HG03457 (cell line): Measurements from ENCODE around the gene FAM221B.

ENCODE experiments used
- ATAC-seq: cut with Tn5 transposase; IDR thresholded peaks from one replicate; pipeline ENCODE4 v1.9.1; 2021; ENCODE audit warnings: moderate number of reproducible peaks; ENCODE audit not compliant: unreplicated experiment

FAM221B gene

GRCh38 chr9:35828716-35829083, at the start of gene FAM221B:
TSS of gene FAM221B (minus strand) at chr9:35828732. CDS start at chr9:35826161, 2,571 bp downstream.
- no peak for ATAC-seq

- no peak for ATAC-seq
Measured at GRCh38 chr9:35872505-35872904, 44.0 kb upstream of the FAM221B start.

GRCh38 chr9:35871545-35871944, 43.0 kb upstream of the FAM221B start:
- ATAC-seq: no peak

GRCh38 chr9:35870351-35870923, 41.9 kb upstream of the FAM221B start, which contains the start of gene OR13J1:
TSS of gene OR13J1 (minus strand) at chr9:35870401. CDS start at chr9:35870401, 0 bp downstream.
- ATAC-seq: no peak

- no peak for ATAC-seq
Measured at GRCh38 chr9:35869621-35870216, 41.2 kb upstream of the FAM221B start.

GRCh38 chr9:35868933-35869332, 40.4 kb upstream of the FAM221B start:
- ATAC-seq: no peak

GRCh38 chr9:35867538-35867937, 39.0 kb upstream of the FAM221B start:
- no peak for ATAC-seq

GRCh38 chr9:35864695-35865255, 36.2 kb upstream of the FAM221B start:
- ATAC-seq: no peak

- no peak for ATAC-seq
Measured at GRCh38 chr9:35863583-35863982, 35.1 kb upstream of the FAM221B start.

- ATAC-seq: no peak
Measured at GRCh38 chr9:35862328-35862727, 33.8 kb upstream of the FAM221B start.

GRCh38 chr9:35861161-35861897, 32.8 kb upstream of the FAM221B start:
- no peak for ATAC-seq

GRCh38 chr9:35859990-35860339, 31.4 kb upstream of the FAM221B start:
- ATAC-seq: no peak

- ATAC-seq: no peak
Measured at GRCh38 chr9:35859310-35859989, 30.9 kb upstream of the FAM221B start.

GRCh38 chr9:35858458-35858857, 29.9 kb upstream of the FAM221B start:
- ATAC-seq: no peak

- ATAC-seq: no peak
Measured at GRCh38 chr9:35856882-35857281, 28.4 kb upstream of the FAM221B start.

GRCh38 chr9:35856206-35856605, 27.7 kb upstream of the FAM221B start:
- no peak for ATAC-seq

GRCh38 chr9:35854091-35854762, 25.7 kb upstream of the FAM221B start:
- ATAC-seq: no peak

GRCh38 chr9:35852876-35853865, 24.6 kb upstream of the FAM221B start:
- no peak for ATAC-seq

- no peak for ATAC-seq
Measured at GRCh38 chr9:35852267-35852815, 23.8 kb upstream of the FAM221B start.
